ENCODE data around the gene GCNT2.

The GCNT2 gene

GRCh38 chr6:10641528-10641927, 120.4 kb downstream of the GCNT2 start:
- no peaks in the 10 kb centered on the region for H3K27me3 ChIP-seq (ENCODE audit: insufficient read depth, low read depth, severe bottlenecking)
- no peak overlapping the region for H3K4me3 ChIP-seq (ENCODE audit: low read depth, low read length)
- DNase-seq = no peak
- no peak overlapping the region for H3K27ac ChIP-seq
- TF ChIP-seq, protein P1, sequence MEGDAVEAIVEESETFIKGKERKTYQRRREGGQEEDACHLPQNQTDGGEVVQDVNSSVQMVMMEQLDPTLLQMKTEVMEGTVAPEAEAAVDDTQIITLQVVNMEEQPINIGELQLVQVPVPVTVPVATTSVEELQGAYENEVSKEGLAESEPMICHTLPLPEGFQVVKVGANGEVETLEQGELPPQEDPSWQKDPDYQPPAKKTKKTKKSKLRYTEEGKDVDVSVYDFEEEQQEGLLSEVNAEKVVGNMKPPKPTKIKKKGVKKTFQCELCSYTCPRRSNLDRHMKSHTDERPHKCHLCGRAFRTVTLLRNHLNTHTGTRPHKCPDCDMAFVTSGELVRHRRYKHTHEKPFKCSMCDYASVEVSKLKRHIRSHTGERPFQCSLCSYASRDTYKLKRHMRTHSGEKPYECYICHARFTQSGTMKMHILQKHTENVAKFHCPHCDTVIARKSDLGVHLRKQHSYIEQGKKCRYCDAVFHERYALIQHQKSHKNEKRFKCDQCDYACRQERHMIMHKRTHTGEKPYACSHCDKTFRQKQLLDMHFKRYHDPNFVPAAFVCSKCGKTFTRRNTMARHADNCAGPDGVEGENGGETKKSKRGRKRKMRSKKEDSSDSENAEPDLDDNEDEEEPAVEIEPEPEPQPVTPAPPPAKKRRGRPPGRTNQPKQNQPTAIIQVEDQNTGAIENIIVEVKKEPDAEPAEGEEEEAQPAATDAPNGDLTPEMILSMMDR (IDR thresholded peaks at IDR 0.05; ENCODE audit: low read depth, low read length) = no peak
- H3K9me3 ChIP-seq (ENCODE audit: severe bottlenecking) = no peaks in the 10 kb centered on the region
- H3K36me3 ChIP-seq = no peaks in the 10 kb centered on the region

DNA sequence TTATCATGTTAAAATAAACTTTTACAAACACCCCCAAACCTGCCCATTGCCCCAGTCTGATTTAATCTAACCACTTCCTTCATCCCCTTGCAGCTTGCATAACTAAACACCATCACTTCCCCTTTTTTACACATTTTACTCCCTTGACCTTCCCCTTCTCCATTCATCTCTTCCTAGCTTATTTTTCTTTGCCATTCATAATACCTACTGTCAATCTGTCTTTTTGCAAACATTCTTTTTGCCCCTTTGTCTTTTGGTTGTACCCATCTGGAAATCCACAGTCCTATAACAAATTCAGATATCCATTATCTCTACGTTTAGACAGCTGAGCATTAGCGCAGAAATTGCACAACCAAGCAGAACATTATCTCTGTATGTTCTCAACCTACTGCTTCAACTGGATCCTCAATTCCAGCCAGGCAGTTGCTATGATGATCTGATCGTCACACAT, 122.1 kb downstream of the GCNT2 start:
- no peak overlapping the region for H3K27ac ChIP-seq
- H3K36me3 ChIP-seq = no peaks in the 10 kb centered on the region
- H3K9me3 ChIP-seq (ENCODE audit: severe bottlenecking) = no peaks in the 10 kb centered on the region
- H3K4me3 ChIP-seq (ENCODE audit: low read depth, low read length) = no peak overlapping the region
- no peak for DNase-seq
- no peaks in the 10 kb centered on the region for H3K27me3 ChIP-seq (ENCODE audit: insufficient read depth, low read depth, severe bottlenecking)
- TF ChIP-seq, protein P1 (IDR thresholded peaks at IDR 0.05; ENCODE audit: low read depth, low read length) = no peak

DNA sequence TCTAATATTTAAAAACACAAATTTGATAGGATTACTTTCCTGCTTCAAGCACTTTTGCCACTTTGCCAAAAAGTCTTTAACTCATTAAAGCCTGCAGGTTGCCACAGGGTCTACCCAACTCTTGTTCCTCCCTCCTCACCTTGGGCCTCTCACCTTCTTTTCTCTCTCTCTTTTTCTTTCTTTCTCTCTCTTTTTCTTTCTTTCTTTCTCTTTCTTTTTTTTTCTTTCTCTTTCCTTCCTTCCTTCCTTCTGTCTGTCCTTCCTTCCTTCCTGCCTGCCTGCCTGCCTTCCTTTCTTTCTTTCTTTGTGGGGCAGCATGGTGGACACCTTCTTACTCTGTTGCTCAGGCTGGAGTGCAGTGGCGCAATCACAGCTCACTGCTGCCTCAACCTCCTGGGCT, 123.1 kb downstream of the GCNT2 start:
- no peak overlapping the region for H3K27ac ChIP-seq
- H3K9me3 ChIP-seq (ENCODE audit: severe bottlenecking) = no peaks in the 10 kb centered on the region
- no peak overlapping the region for H3K4me3 ChIP-seq (ENCODE audit: low read depth, low read length)
- no peak for DNase-seq
- TF ChIP-seq, protein P1 (IDR thresholded peaks at IDR 0.05; ENCODE audit: low read depth, low read length) = no peak
- no peaks in the 10 kb centered on the region for H3K36me3 ChIP-seq
- no peaks in the 10 kb centered on the region for H3K27me3 ChIP-seq (ENCODE audit: insufficient read depth, low read depth, severe bottlenecking)

GRCh38 chr6:10655508-10656055, 134.4 kb downstream of the GCNT2 start:
- TF ChIP-seq, protein P1 (IDR thresholded peaks at IDR 0.05; ENCODE audit: low read depth, low read length) = no peak
- Histone ChIP-seq H3K27me3 (ENCODE audit: insufficient read depth, low read depth, severe bottlenecking) (no peaks in the 10 kb centered on the region), H3K27ac (no peak overlapping the region), H3K4me3 (ENCODE audit: low read depth, low read length) (no peak overlapping the region), H3K36me3 (no peaks in the 10 kb centered on the region), H3K9me3 (ENCODE audit: severe bottlenecking) (no peaks in the 10 kb centered on the region)
- DNase-seq = no peak

DNA sequence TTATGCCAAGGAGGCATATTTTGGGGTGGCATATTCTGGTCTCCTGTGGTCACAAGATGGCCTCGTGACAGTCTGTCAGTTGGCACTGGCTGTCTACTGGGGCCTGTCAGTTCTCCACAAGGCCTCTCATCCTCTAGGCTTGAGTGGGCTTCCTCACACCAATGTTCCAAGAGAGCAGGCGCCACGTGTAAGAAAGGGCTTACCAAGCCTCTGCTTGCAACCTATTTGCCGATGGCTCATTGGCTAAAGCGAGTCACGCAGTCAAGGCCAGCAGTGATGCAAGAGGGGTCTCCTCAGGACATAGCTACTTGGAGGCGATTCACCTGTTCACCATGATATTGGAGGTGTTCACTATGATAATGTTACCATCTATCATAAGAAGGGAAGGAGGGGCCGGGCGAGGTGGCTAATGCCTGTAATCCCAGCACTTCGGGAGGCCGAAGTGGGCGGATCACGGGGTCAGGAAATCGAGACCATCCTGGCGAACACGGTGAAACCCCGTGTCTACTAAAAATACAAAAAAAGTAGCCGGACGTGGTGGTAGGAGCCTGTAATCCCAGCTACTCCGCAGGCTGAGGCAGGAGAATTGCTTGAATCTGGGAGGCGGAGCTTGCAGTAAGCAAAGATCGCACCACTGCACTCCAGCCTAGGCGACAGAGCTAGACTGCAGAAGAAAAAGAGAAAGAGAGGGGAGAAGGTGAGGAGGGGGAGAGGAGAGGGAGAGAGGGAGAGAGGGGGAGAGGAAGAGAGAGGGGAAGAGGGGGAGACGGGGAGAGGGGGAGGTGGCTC, 138.0 kb downstream of the GCNT2 start:
- no peaks in the 10 kb centered on the region for H3K27me3 ChIP-seq (ENCODE audit: insufficient read depth, low read depth, severe bottlenecking)
- H3K4me3 ChIP-seq (ENCODE audit: low read depth, low read length) = peak overlapping the region; percentile 53
- H3K9me3 ChIP-seq (ENCODE audit: severe bottlenecking) = peaks cover 7% of the 10 kb centered on the region
- H3K36me3 ChIP-seq = no peaks in the 10 kb centered on the region
- TF ChIP-seq, protein P1 (IDR thresholded peaks at IDR 0.05; ENCODE audit: low read depth, low read length) = no peak
- DNase-seq = peak; percentile 51
- peak overlapping the region; percentile 76 for H3K27ac ChIP-seq

Measured in WERI-Rb-1 (cell line).